ENCODE data around the gene NTMT1. TPM values are rescaled to one million over a fixed set of nuclear protein-coding genes. Genes with fewer than 3 reads are reported as not detected.

Gene NTMT1
- total and polyA plus RNA-seq, 9 of the 15 experiments (the other 6 are each of a cell fraction or from before 2014, with no cell fraction given): 42.1 to 116 (median 74.7) TPM

- ChIA-PET CTCF (ENCODE audit: low intra/inter-chr PET ratio) (no interaction called here), POLR2A (interaction anchor here (0.5 to 2.3 kb wide), 5 partner anchors 9 to 57 kb away, joined by 3 to 11 read pairs (median 3); partner anchors contain the start of gene NTMT1)
- Histone ChIP-seq H3K27me3 (ENCODE audit: control insufficient read depth in 2 of 2, insufficient read depth in 2 of 2, low read length in 2 of 2) (no peaks in the 10 kb centered on the region), H3K9ac (ENCODE audit: insufficient read depth in 1 of 2, low read depth in 2 of 2, low read length in 2 of 2) (no peak overlapping the region), H2AFZ (ENCODE audit: low read depth, low read length) (no peak overlapping the region), H3K9me1 (ENCODE audit: control insufficient read depth, insufficient read depth, low read length) (no peaks in the 10 kb centered on the region), H3K4me3 (no peak overlapping the region), H4K20me1 (replicated peaks; ENCODE audit: control insufficient read depth, insufficient read depth, low read length) (peaks cover 25% of the 10 kb centered on the region), H3K9me3 (replicated peaks; ENCODE audit: control insufficient read depth, insufficient read depth, low read depth, low read length) (no peaks in the 10 kb centered on the region), H3K79me2 (ENCODE audit: control insufficient read depth, insufficient read depth, low read length) (peaks cover 20% of the 10 kb centered on the region), H3K36me3 (ENCODE audit: control insufficient read depth, insufficient read depth, low read length) (peaks cover 67% of the 10 kb centered on the region; the same call in 2 of the 3 replicates), H3K4me2 (ENCODE audit: insufficient read depth, low read length) (no peak overlapping the region), H3K4me1 (replicated peaks in 1 of 2; ENCODE audit: control insufficient read depth in 2 of 2, insufficient read depth in 2 of 2, low read length in 2 of 2) (peaks cover 0 to 41% of the 10 kb centered on the region in 2 experiments; a peak in 3 of 5 replicates), H3K27ac (ENCODE audit: extremely low read depth, low read depth, low read length) (no peak overlapping the region)
- 85% methylated on average over 29 of the region's 29 CpGs for WGBS (ENCODE audit: insufficient coverage, low coverage, missing lambda C conversion rate)
- intact Hi-C loops (cut with micrococcal nuclease) (no loop called here), in situ Hi-C loops (cut with MboI) (no loop called here)
- no TSS peak for BruUV-seq (replicated peaks)
- ATAC-seq (no peak), FAIRE-seq (no peak), DNase-seq (ENCODE audit: extremely low read depth in 1 of 4, low spot score in 3 of 4) (no peak)
- no peak for TF ChIP-seq NCOA1 (IDR thresholded peaks at IDR 0.05; ENCODE audit: low read depth)
- TF ChIP-seq, protein P1, sequence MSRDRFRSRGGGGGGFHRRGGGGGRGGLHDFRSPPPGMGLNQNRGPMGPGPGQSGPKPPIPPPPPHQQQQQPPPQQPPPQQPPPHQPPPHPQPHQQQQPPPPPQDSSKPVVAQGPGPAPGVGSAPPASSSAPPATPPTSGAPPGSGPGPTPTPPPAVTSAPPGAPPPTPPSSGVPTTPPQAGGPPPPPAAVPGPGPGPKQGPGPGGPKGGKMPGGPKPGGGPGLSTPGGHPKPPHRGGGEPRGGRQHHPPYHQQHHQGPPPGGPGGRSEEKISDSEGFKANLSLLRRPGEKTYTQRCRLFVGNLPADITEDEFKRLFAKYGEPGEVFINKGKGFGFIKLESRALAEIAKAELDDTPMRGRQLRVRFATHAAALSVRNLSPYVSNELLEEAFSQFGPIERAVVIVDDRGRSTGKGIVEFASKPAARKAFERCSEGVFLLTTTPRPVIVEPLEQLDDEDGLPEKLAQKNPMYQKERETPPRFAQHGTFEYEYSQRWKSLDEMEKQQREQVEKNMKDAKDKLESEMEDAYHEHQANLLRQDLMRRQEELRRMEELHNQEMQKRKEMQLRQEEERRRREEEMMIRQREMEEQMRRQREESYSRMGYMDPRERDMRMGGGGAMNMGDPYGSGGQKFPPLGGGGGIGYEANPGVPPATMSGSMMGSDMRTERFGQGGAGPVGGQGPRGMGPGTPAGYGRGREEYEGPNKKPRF (IDR thresholded peaks at IDR 0.05; ENCODE audit: low read depth, low read length): no peak
- TF ChIP-seq CBFB (CRISPR knock-in tag; IDR thresholded peaks at IDR 0.05): no peak
- TF ChIP-seq POLR2AphosphoS2 (IDR thresholded peaks at IDR 0.05; ENCODE audit: low read length): 0 out of 2 replicates have a peak, but pooled peaks have one; percentile 50
- peak; percentile 63 for TF ChIP-seq POLR2G (IDR thresholded peaks at IDR 0.05; ENCODE audit: low read depth, low read length)
- TF ChIP-seq U2AF1 (optimal IDR thresholded peaks at IDR 0.05; ENCODE audit: low read depth, low read length): no peak
- TF ChIP-seq ZBTB8A (IDR thresholded peaks at IDR 0.05; ENCODE audit: partially characterized antibody): no peak
- TF ChIP-seq, protein P2, sequence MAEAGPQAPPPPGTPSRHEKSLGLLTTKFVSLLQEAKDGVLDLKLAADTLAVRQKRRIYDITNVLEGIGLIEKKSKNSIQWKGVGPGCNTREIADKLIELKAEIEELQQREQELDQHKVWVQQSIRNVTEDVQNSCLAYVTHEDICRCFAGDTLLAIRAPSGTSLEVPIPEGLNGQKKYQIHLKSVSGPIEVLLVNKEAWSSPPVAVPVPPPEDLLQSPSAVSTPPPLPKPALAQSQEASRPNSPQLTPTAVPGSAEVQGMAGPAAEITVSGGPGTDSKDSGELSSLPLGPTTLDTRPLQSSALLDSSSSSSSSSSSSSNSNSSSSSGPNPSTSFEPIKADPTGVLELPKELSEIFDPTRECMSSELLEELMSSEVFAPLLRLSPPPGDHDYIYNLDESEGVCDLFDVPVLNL (CRISPR knock-in tag; IDR thresholded peaks at IDR 0.05; ENCODE audit: low read depth): no peak
Measured at GRCh38 chr9:129637673-129638439, 11.9 kb downstream of the NTMT1 start.

Measured in K562 (cell line).